Tibial artery (tissue), 4 donors: Measurements from ENCODE around the gene GOT2.
"Not testable (repeated sequence)": the region's sequence is repeated elsewhere in the genome, so short reads cannot be mapped to it uniquely, and the experiment has no call there.

Experiments
- DNase-seq, 2 donors: peaks; one replicate each; pipeline ENCODE4 v3.0.0-alpha.2; 2019
- H3K27ac ChIP-seq, 2 donors: fragments of 200-600 bp; sonication (generic) in 1 of 2; 1 replicate in 1 of 2; 2 replicates in 1 of 2; pipeline ENCODE4 v1.5.1; 2018 to 2019; ENCODE audit warnings: mild to moderate bottlenecking in 1 of 2
- H3K27me3 ChIP-seq, 2 donors: fragments of 200-600 bp; sonication (generic) in 1 of 2; one replicate each; pipeline versions ENCODE4 v1.5.1 to v1.6.0; 2016 to 2019
- H3K36me3 ChIP-seq, 3 donors: fragments of 200-600 bp; sonication (generic) in 2 of 3; one replicate each; pipeline ENCODE4 v1.5.1; 2016 to 2019; ENCODE audit warnings: mild to moderate bottlenecking in 2 of 3
- H3K4me1 ChIP-seq, 4 donors: fragments of 200-600 bp; sonication (generic) in 2 of 4; 1 replicate in 3 of 4; 2 replicates in 1 of 4; pipeline ENCODE4 v1.5.1; 2016 to 2019
- H3K4me3 ChIP-seq, 2 donors: fragments of 200-600 bp; sonication (generic) in 1 of 2; 1 replicate in 1 of 2; 2 replicates in 1 of 2; pipeline ENCODE4 v1.5.1; 2018 to 2019; ENCODE audit warnings: mild to moderate bottlenecking in 2 of 2
- H3K9me3 ChIP-seq, 3 donors: fragments of 200-600 bp; sonication (generic) in 1 of 3; one replicate each; pipeline ENCODE4 v1.5.1; 2016 to 2019
- CTCF ChIP-seq, 2 experiments: fragments of 200-600 bp in 1 of 2; fragments of 450-650 bp in 1 of 2; IDR thresholded peaks; one replicate each; pipeline ENCODE4 v1.5.1; 2017 to 2019; ENCODE audit warnings: antibody characterized with exemption in 2 of 2, mild to moderate bottlenecking in 1 of 2, moderate library complexity in 1 of 2
- intact Hi-C: fragments of 100-400 bp; cut with DNase I; formaldehyde crosslinking; loops from one replicate; pipeline ENCODE4 v1.15.0; 2023; ENCODE audit warnings: low total_unique reads

GOT2 gene

GRCh38 chr16:58713742-58714141 is 20.4 kb downstream of the GOT2 start:
- no peak for TF ChIP-seq CTCF (IDR thresholded peaks at IDR 0.05)
- Histone ChIP-seq H3K27me3 (no peaks in the 10 kb centered on the region), H3K4me3 (no peak overlapping the region), H3K4me1 (no peaks in the 10 kb centered on the region), H3K36me3 (peaks cover 63 to 88% (median 71%) of the 10 kb centered on the region in 3 donors), H3K9me3 (no peaks in the 10 kb centered on the region), H3K27ac (no peak overlapping the region)
- DNase-seq, result no peak
- intact Hi-C loops, result no loop called here

- H3K4me1 ChIP-seq, result no peaks in the 10 kb centered on the region
- no peaks in the 10 kb centered on the region for H3K27me3 ChIP-seq
- TF ChIP-seq CTCF (IDR thresholded peaks at IDR 0.05), result no peak
- H3K9me3 ChIP-seq, result no peaks in the 10 kb centered on the region
- H3K27ac ChIP-seq, result no peak overlapping the region
- no peak for DNase-seq
- H3K36me3 ChIP-seq, result peaks cover 52 to 76% (median 55%) of the 10 kb centered on the region in 3 donors
- H3K4me3 ChIP-seq, result no peak overlapping the region
- intact Hi-C loops, result no loop called here
These were observed 24.8 kb downstream of the GOT2 start for GRCh38 chr16:58709333-58709732.

- H3K9me3 ChIP-seq, result no peaks in the 10 kb centered on the region
- no peaks in the 10 kb centered on the region for H3K36me3 ChIP-seq
- intact Hi-C loops, result no loop called here
- DNase-seq, result no peak
- no peak overlapping the region for H3K27ac ChIP-seq
- TF ChIP-seq CTCF (IDR thresholded peaks at IDR 0.05), result no peak
- H3K4me3 ChIP-seq, result no peak overlapping the region
- H3K27me3 ChIP-seq, result no peaks in the 10 kb centered on the region
- H3K4me1 ChIP-seq, result peaks cover 0 to 2% (median 0%) of the 10 kb centered on the region in 4 donors
These were observed 35.0 kb downstream of the GOT2 start for GRCh38 chr16:58699151-58699550.

- Histone ChIP-seq H3K27me3 (no peaks in the 10 kb centered on the region), H3K4me1 (peaks cover 0 to 2% (median 0%) of the 10 kb centered on the region in 4 donors), H3K36me3 (no peaks in the 10 kb centered on the region), H3K27ac (no peak overlapping the region), H3K4me3 (no peak overlapping the region), H3K9me3 (no peaks in the 10 kb centered on the region)
- no peak for DNase-seq
- no peak for TF ChIP-seq CTCF (IDR thresholded peaks at IDR 0.05)
- intact Hi-C loops, result no loop called here
These were observed 38.7 kb downstream of the GOT2 start for GRCh38 chr16:58695368-58695767.

- Histone ChIP-seq H3K9me3 (no peaks in the 10 kb centered on the region), H3K4me1 (no peaks in the 10 kb centered on the region), H3K27me3 (no peaks in the 10 kb centered on the region), H3K4me3 (no peak overlapping the region), H3K27ac (no peak overlapping the region), H3K36me3 (no peaks in the 10 kb centered on the region)
- DNase-seq, result no peak
- TF ChIP-seq CTCF (IDR thresholded peaks at IDR 0.05), result no peak
- intact Hi-C loops, result no loop called here
These were observed 41.7 kb downstream of the GOT2 start for GRCh38 chr16:58692450-58692849.

- H3K9me3 ChIP-seq, H3K36me3 ChIP-seq, DNase-seq, H3K27ac ChIP-seq, H3K4me3 ChIP-seq, intact Hi-C loops, H3K27me3 ChIP-seq: not testable (repeated sequence)
- peaks cover 0 to 17% (median 8%) of the 10 kb centered on the region in 4 donors for H3K4me1 ChIP-seq
These were observed 47.0 kb downstream of the GOT2 start for GRCh38 chr16:58686985-58687706.
